ENCODE data around the gene CHST10.
"Not testable (repeated sequence)": the region's sequence is repeated elsewhere in the genome, so short reads cannot be mapped to it uniquely, and the experiment has no call there.

CHST10 gene, protein sequence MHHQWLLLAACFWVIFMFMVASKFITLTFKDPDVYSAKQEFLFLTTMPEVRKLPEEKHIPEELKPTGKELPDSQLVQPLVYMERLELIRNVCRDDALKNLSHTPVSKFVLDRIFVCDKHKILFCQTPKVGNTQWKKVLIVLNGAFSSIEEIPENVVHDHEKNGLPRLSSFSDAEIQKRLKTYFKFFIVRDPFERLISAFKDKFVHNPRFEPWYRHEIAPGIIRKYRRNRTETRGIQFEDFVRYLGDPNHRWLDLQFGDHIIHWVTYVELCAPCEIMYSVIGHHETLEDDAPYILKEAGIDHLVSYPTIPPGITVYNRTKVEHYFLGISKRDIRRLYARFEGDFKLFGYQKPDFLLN

DNA sequence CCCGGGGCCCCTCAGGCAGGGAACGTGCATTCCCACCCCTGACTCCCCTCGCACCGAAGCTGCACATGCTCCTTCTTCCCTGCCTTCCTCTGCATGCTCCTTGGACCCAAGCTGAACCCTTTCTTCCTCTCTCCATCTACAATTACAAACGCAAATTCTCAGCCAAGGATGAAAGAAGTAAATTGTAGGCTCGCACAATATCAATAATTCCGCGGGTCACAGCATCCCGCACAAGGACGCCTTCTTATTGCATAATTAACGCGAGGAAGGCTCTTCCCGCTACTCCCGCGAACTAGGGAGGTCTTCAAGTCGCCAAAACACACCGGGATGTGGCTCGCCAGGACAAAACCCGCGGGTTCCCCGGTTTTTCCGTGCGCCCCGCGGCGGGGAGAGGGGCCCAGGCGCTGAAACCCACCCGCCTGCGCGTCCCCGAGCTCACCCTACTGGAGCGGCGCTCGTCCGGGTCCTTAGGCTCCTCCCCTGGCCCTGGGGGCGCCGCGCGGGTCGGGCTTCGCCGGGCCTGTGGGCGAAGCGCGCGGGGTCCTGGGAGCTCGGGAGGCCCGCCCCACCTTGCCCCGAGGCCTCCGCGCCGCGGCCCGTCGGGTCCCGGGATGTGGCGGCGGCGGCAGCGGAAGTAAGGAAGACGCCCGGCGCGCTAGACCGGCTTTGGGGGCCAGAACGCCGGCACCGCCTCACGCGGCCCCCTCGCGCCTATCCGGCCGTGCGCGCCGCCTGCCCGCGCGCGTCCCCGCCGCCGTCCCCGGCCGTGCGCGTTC is at the start of gene CHST10:
Gene CHST10, minus strand, starts transcription at position 734 of the 776 bp plus-strand sequence. CDS start 10,993 bp downstream, outside the sequence.
- peak; percentile 19 to 76 for DNase-seq

DNA sequence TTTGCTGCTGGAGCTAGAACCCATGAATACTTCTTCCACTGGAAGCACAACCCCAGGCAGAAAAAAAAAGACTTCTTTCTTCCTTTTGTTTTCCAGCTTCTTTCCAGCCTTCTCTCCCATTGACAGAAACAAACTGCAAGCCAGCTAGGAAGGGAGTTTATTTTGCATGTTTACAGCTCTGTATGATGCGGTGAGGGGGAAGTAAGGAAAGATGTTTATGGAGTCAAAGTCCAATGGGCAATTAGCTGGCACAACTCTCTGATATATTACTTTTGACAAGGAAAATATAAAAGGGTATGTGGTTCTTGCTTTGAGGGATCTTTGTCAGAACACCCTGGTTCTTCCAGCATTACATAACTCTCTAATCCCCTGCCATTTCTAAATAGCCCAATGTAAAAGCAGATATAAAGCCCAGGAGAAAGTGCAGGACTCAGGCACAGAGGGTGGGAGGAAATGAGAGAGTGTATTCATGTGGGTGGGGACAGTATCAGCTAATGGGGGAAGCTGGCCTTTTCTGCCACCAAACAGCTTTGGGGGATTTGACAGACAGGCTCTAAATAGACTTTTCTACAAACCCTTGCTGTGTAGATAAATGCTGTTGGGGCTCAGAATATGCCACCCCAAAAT is 43.5 kb upstream of the CHST10 start:
- DNase-seq: no peak

DNA sequence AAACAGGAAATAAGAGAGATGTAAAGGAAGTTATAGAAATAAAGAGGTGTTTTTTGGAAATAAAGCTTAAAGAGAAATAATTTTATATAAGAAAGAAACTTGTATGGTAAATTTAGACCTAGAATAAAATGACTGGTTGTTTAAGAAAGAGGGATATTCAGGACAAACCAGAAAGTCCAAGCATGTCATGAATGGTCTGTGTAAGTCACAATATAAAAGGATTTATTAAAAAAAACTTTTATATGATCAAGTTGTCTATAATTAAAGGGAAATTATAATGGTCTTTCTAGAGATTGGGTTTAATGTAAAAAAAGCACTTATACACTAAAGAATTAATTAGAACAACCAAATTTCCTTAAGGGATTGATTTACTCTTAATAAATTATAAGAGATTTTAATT is 38.9 kb upstream of the CHST10 start:
- DNase-seq: not testable (repeated sequence)

DNA sequence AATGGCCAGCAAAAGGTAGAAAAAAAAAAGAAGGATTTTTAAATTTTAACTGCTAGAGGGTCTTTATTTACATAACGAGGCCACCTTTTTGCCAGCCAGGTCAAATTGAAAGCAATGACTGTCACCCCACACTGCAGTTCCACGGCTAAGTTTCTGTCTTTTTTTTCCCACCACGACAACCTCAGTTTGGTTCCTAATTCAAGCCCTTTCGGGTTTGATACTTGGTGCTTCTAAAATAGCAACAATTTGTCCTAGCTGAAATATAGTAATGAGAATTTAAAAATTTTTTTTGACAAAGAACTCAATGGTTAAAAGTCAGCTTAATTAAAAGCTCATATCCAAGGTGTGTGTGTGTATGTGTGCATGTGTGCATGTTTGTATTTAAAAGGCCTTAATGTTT is 36.4 kb upstream of the CHST10 start:
- no peak for DNase-seq

DNA sequence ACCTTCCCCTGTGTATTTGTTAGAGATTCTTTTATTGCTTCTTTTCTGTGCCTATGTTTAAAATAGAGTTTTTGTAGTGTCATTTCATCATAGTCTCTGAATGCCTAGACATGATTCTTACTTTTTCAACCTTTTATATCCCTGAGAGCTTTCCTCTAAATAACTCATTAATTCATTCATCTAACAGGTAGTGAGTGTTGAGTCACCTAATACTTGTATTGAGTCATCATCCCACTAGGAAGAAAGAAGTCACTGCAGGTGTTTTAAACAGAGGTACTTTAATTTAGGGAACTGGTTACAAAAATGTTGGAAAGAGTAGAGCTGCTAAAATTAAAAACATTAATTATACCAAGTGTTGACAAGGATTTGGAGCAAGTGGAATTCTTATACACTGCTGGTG is 34.3 kb upstream of the CHST10 start:
- no peak for DNase-seq

DNA sequence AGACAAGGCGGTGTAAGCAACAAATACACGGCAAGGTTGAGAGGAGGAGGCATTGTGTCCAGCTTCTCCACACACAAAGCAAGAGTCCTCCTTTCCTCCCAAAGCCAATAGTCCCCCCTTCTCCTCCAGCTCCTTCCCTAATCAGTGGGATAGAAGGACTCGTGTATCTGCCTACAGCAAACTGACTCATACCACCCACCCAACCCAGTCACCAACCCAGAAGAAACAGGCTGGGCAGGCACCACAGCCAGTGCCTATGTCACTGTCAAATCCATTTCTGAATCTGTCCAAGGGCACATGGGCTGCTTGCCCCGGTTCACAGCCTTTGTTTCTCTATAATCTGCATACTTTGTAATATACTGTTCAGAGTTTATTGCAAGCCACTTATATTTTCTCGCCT is 33.6 kb upstream of the CHST10 start:
- no peak for DNase-seq

DNA sequence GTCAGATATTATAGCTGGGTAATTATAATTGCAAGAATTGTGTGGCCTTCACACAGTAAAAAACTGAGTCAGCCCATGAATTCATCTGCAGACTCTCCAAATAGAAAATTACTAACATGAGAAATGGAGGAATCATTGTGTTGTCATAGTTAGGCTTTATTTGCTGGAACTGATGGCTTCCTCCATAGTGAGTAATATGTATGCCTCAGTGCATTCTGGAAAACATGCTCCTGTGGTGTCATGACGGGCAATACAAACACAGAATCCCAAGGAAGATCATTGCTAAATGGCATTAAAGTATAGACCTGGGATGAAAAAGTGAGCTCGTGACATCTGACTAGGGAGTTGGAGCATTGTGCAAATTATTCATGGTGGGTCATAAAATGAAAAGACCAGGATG is 29.2 kb upstream of the CHST10 start:
- DNase-seq: no peak

DNA sequence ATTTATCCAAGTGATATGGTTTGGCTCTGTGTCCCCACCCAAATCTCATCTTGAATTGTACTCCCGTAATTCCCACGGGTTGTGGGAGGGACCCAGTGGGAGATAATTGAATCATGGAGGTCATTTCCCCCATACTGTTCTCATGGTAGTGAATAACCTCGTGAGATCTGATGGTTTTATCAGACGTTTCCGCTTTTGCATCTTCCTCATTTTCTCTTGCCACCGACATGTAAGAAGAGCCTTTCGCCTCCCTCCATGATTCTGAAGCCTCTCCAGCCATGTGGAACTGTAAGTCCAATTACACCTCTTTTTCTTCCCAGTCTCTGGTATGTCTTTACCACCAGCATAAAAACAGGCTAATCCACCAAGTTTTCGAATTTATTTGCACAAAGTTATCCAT is 20.3 kb upstream of the CHST10 start:
- DNase-seq: no peak

DNA sequence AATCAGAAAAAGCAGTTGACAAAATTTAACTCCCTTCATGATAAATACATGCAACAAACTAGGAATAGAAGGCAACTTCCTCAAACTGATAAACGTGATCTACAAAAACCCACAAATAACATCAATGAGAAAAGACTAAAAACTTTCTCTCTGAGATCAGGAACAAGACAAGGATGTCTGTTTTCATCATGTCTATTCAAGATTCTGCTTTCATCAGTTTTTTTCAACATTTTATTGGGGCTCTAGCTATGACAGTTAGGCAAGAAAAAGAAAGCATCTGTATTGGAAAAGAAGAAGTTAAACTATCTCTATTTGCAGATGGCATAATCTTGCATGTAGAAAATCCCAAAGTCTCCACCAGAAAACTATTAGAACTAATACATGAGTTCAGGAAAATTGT is 12.3 kb upstream of the CHST10 start:
- no peak for DNase-seq

DNA sequence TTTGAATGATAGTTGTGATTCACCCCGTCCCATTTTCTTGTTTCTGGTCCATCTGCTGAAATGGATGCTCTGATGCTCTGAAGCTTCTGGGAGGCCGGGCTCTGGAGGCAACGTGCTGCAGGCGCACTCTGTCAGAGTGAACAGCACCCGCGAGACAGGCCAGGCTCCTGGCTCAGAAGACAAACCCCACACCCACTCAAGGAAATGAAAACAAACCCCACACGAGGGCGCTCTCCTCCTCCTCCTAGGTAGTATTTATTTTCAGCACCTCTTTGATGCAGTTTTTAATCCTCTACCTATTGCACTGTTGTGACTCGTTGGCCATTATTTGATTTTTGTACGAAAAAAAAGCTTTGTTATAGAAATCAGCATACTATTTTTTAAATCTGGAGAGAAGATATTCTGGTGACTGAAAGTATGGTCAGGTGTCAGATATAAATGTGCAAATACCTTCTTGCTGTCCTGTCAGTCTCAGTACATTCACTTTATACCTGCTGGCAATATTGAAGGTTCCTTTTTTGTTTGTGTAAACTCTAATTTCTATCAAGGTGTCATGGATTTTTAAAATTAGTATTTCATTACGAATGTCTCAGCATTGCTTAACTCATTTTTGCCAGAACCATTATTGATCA is 10.3 kb upstream of the CHST10 start:
- DNase-seq: no peak

DNA sequence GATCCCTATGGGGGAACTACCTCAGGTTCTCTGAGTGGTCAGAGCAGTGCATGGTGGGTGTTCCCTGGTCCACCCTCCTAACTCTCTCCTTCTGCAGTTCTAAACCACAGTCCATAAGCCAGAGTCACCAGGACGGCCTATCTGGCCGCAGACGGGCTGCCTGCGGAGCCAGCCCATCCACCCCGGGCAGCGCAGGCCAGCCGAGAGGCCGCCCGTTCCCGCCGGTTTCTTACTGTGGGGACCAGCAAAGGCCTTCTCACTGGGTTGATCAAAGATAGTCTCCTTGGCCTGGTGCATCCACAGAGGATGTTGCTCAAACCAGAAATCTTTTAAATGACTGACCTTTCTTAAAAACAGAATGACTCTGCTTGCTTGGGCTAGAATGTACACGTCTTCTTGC is 9.6 kb upstream of the CHST10 start:
- no peak for DNase-seq

DNA sequence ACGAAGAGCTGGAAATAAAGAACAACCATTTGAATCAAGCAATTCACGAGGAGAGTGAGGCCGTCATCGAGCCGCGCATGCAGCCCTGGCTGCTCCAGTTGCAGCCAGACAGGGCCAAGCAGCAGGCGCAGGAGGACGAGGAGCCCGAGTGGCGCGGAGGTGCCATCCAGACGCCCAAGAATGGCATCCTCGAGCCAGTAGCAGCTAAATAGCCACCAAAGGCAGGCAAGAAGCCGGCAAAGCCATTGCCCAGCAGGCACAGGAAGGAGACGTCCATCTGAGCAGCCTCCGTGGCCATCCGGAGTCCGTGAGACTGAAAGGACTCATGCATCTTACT is 8.9 kb upstream of the CHST10 start:
- DNase-seq: no peak

DNA sequence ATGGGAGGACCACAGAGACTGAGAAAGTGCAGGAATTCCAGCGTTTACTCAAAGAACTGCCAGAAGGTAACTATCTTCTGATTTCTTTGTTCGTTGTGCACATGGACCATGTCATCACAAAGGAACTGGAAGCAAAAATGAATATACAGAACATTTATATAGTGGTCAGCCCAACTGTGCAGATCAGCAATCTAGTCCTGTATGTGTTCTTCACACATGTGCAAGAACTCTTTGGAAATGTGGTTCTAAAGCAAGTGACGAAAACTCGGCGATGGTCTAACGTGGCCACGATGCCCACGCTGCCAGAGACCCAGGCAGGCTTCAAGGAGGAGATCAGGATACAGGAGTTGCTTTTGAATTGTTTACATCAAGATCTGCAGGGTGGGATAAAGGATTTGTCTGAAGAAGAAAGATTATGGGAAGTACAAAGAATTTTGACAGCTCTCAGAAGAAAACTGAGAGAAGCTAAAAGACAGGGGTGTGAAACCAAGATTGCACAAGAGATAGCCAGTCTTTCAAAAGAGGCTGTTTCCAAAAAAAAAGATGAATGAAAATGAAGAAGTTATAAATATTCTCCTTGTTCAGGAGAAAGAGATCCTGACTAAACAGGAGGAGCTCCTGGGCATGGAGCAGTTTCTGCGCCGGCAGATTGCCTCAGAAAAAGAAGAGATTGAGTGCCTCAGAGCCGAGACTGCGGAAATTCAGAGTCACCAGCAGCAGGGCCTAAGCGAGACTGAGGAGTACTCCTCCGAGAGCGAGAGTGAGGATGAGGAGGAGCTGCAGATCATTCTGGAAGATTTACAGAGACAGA is 8.3 kb upstream of the CHST10 start:
- no peak for DNase-seq

DNA sequence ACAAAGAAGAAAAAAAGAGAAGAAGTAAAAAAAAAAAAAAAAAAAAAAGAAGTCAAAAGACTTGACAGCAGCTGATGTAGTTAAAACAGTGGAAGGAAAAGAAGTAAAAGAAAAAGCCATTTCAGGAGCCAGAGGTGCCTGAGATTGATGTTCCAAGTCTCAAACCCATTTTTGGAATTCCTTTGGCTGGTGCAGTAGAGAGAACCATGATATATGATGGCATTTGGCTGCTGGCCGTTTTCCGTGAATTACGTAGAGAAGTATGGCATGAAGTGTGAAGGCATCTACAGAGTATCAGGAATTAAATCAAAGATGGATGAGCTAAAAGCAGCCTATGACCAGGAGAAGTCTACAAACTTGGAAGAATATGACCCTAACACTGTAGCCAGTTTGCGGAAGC is 7.6 kb upstream of the CHST10 start:
- DNase-seq: no peak

DNA sequence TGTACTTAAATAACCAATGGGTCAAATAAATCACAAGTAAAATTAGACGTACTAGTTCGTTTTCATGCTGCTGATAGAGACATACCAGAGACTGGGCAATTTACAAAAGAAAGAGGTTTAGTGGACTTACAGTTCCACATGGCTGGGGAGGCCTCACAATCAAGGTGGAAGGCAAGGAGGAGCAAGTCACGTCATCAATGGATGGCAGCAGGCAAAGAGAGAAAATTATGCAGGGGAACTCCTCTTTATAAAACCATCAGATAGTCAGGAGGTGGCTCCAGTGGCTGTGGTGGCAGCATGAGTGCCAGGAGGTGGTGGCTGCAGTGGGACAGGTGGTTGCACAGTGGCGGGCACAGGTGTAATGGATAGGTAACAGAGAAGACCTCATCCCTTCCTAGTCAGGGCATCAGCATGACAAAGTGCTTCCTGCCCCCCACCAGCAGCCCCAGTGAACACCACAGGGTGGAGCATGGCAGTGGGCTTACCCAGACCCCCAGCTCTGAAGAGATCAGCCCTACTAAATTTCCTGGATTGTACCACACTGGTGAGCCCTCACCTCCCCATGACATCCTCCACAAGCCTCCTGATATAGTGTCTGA is 6.9 kb upstream of the CHST10 start:
- DNase-seq: no peak

DNA sequence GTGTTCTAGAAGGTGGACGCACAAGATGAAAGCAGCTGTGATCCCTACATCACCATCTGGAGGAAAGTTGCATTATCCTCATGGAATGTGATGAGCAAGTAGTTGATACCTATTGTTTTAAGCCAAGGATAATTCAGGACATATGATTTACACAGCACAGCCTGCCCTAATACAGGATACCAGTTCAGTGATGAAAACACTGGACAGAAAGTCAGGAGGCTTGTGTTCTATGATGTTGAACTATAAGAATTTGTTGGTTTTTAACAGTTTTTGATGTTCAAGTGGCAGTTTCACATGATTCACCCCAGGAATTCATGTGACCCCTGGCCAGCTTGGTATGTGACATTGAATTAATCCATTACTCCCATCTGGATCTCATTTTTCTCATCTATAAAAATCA is 6.2 kb upstream of the CHST10 start:
- DNase-seq: no peak

DNA sequence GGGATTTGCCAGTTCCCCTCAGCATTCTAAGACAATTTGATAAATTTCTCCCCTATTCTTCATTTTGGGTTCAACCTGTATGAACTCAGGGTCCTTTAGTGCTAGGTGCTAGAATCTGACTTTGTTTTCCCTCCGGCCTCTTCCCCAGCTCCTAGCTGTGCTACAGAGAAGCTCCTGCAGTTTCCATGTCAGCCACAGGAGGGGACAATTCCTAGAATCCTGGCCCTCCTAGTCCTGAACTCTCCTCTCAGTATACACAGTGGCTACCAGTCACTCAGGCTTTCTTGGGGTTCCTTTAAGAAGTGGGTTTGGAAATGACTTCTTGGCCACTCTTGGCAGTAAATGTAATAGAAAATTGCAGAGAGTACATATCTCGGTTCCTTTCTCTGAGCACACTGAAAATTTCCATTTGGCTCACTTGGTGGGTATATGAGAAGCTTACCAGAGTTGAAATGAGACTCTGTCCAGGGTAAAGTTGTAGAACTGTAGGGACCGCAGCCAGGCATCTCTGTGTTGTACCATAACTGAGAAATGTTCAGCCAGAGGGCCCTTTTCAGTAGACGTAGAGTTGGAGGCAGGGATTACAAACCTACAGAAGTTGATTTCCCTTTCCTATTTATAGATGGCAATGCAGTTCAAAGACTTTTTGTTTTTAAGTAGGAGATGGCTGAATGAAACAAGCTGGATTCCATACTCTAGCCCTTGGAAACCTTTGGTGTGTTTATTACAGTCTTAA is 5.0 kb upstream of the CHST10 start:
- DNase-seq: peak in 1 of 2 experiments; percentile 19

DNA sequence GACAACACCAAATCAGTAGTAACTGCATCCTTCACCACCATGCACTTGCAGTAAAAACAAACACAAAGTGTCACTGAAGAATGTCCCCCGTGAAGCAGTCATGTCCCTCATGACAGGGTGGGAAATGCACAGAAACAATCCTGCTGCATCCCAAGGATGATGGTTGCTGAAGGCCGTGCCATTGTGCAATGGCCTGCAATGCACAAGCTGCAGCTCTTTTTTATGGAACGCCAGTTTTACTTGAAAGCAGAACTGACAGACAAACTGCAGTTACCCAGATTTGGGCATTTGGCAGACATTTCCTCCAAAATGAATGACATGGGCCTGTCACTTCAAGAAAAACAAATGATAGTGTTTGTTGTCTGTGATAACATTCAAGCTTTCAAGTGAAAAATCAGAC is 2.4 kb upstream of the CHST10 start:
- no peak for DNase-seq

DNA sequence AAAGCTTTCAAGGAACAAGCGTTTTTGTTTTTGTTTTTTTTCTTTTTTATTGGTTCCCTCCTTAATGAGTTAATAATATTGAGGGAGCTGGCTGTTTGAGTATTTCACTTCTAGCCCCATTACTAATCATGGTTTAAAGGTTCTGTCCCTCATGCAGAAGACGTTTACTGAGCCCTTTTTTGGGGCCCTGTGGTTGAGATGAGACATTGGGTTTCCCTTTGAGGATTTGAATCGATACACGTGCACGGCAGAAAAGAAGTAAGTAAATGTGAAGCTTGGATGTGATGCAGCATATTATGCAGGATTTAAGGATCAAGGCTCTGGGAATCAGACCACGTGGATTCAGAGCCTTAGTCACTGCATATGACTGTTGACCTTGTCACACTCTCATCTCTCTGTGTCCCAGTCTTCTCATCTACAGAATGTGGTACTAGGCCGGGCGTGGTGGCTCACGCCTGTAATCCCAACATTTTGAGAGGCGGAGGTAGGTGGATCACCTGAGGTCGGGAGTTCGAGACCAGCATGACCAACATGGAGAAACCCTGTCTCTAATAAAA is 1.0 kb upstream of the CHST10 start:
- DNase-seq: no peak

DNA sequence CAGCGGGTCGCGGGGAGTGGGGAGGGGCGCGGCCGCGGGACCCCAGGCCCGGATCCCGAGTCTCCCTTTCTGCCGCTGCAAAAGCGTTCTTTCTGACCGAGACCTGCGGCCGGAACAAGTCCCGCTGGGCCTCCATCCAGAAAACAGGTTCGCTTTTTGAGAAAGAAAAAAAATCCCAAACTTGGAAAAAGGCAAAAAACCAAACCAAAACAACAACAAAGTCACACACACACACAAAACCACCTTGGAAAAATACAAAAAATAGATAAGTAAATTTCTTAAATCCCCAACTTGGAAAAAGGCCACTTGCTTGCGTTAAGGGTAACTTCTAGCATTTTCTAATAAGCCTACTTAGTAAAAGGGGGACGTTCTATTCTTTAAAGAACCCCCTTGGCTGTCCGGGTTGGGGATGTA is 250 bp upstream of the CHST10 start:
- no peak for DNase-seq

DNA sequence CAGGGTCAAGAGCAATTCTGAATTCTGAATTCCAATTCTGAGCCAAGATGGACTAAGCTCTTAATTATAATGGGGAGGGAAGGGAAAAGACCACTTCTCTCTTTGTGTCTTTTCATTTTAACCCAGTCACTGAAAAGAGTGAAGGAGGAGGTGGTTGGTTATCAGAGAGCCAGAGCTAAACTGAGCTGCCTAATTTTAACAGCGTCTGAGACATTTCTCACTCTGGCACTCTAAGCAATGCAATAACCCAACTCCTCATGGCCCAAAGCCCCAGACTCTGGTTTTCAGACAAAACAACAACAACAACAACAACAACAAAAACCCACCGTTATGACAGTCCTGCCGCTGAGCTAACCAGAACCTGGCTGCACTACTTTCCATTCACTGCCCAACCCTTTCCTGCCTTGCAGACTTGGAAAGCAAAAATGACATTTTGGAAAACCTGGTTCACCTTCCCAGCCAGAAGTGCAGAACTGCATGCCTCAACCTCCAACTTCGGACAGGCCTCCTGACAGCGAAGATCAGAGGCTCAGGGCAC is 1.0 kb downstream of the CHST10 start:
- DNase-seq: no peak
